ENCODE data around the gene PPP2R2D.

- peak; percentile 45 for TF ChIP-seq POLR2A (IDR thresholded peaks at IDR 0.05; ENCODE audit: low read length)
- no peak for TF ChIP-seq GATA1 (IDR thresholded peaks at IDR 0.05; ENCODE audit: low read depth, low read length)
Observed at GRCh38 chr10:131981429-131982184, 80.8 kb downstream of the PPP2R2D start, which contains the start of gene BNIP3.
